ENCODE results near the gene XIRP2. TPM values are rescaled to one million over a fixed set of nuclear protein-coding genes. Genes with fewer than 3 reads are reported as not detected.

XIRP2 gene
- total and polyA plus RNA-seq, 2 of the 13 experiments (the other 11 are each of a cell fraction or from before 2014, with no cell fraction given): 0.04 to 0.05 TPM

- TF ChIP-seq ZNF142 (CRISPR knock-in tag; IDR thresholded peaks at IDR 0.05): no peak
- TF ChIP-seq ZBTB4 (CRISPR knock-in tag; IDR thresholded peaks at IDR 0.05; ENCODE audit: borderline replicate concordance): no peak
- no peak for TF ChIP-seq ZBTB37 (CRISPR knock-in tag; IDR thresholded peaks at IDR 0.05)
- no peak for TF ChIP-seq SNAI1 (CRISPR knock-in tag; IDR thresholded peaks at IDR 0.05; ENCODE audit: borderline replicate concordance)
- peak; percentile 77 for TF ChIP-seq RARA (CRISPR knock-in tag; IDR thresholded peaks at IDR 0.05)
- TF ChIP-seq ZNF597 (CRISPR knock-in tag; IDR thresholded peaks at IDR 0.05): no peak
- TF ChIP-seq TAF1 (CRISPR knock-in tag; IDR thresholded peaks at IDR 0.05): no peak
- TF ChIP-seq ONECUT2 (CRISPR knock-in tag; IDR thresholded peaks at IDR 0.05): no peak
- no peak for TF ChIP-seq MXI1 (IDR thresholded peaks at IDR 0.05; ENCODE audit: borderline replicate concordance, low read depth, low read length)
- TF ChIP-seq KLF9 (CRISPR knock-in tag; IDR thresholded peaks at IDR 0.05; ENCODE audit: low read depth): no peak
- peak; percentile 74 for TF ChIP-seq HNF4A (CRISPR knock-in tag; IDR thresholded peaks at IDR 0.05)
- peak; percentile 98 for TF ChIP-seq GATAD2A (CRISPR knock-in tag; IDR thresholded peaks at IDR 0.05)
- TF ChIP-seq SOX6 (IDR thresholded peaks at IDR 0.05): no peak
- peak; percentile 99 for TF ChIP-seq SOX6 (CRISPR knock-in tag; IDR thresholded peaks at IDR 0.05)
- peak; percentile 95 for TF ChIP-seq CEBPG (CRISPR knock-in tag; IDR thresholded peaks at IDR 0.05)
- no peak for TF ChIP-seq ZNF891 (CRISPR knock-in tag; IDR thresholded peaks at IDR 0.05)
- no peak for TF ChIP-seq TBX3 (IDR thresholded peaks at IDR 0.05; ENCODE audit: borderline replicate concordance)
- no peak for TF ChIP-seq NFE2L2 (IDR thresholded peaks at IDR 0.05; ENCODE audit: low read length)
- TF ChIP-seq ELF3 (CRISPR knock-in tag; IDR thresholded peaks at IDR 0.05): peak; percentile 87
- no peak for TF ChIP-seq GABPA (IDR thresholded peaks at IDR 0.05; ENCODE audit: low read depth, low read length)
- peak; percentile 78 for TF ChIP-seq GABPA (CRISPR knock-in tag; IDR thresholded peaks at IDR 0.05; ENCODE audit: low read depth)
These were observed 214.9 kb downstream of the XIRP2 start (continued) for GRCh38 chr2:167103028-167103756.
